Fibroblast of lung (primary cell): ENCODE results near the gene PPP1CC. TPM values are rescaled to one million over a fixed set of nuclear protein-coding genes. Genes with fewer than 3 reads are reported as not detected.

Source experiments
- DNase-seq, 2 donors: peaks; one replicate each; pipeline versions ENCODE4 v3.0.0 to v3.0.0-alpha.2; 2010; ENCODE audit warnings: low read depth in 2 of 2
- H2AFZ ChIP-seq: 2 replicates; pipeline ENCODE4 v1.5.1; 2012; ENCODE audit warnings: low read length, control low read depth, inconsistent platforms
- H3K27ac ChIP-seq: 2 replicates; pipeline ENCODE4 v1.5.1; 2011; ENCODE audit warnings: low read length, control low read depth; ENCODE audit not compliant: insufficient read depth
- H3K27me3 ChIP-seq: 2 replicates; pipeline ENCODE4 v1.5.1; 2011; ENCODE audit warnings: mild to moderate bottlenecking, low read length; ENCODE audit not compliant: control insufficient read depth, insufficient read depth
- H3K36me3 ChIP-seq: 2 replicates; pipeline ENCODE4 v1.5.1; 2011; ENCODE audit warnings: low read length; ENCODE audit not compliant: control insufficient read depth, insufficient read depth
- H3K4me1 ChIP-seq: 2 replicates; pipeline ENCODE4 v1.5.1; 2011; ENCODE audit warnings: low read length; ENCODE audit not compliant: control insufficient read depth, insufficient read depth; ENCODE audit errors: extremely low read depth
- H3K4me2 ChIP-seq: 2 replicates; pipeline ENCODE4 v1.5.1; 2011; ENCODE audit warnings: low read length, control low read depth; ENCODE audit not compliant: insufficient read depth; ENCODE audit errors: extremely low read depth
- H3K4me3 ChIP-seq, 4 experiments: fragments of 200-600 bp in 1 of 4; sonication (generic) in 1 of 4; replicated peaks in 1 of 4; 2 replicates each; pipeline ENCODE4 v1.5.1; 2011 to 2016; ENCODE audit warnings: low read length in 4 of 4, low read depth in 3 of 4, mild to moderate bottlenecking in 3 of 4, control low read depth in 2 of 4, inconsistent platforms in 1 of 4, mixed read lengths in 1 of 4; ENCODE audit not compliant: insufficient read depth in 1 of 4; ENCODE audit errors: control extremely low read depth in 1 of 4
- H3K79me2 ChIP-seq: 2 replicates; pipeline ENCODE4 v1.5.1; 2012; ENCODE audit warnings: mild to moderate bottlenecking, low read length, inconsistent platforms; ENCODE audit not compliant: control insufficient read depth, insufficient read depth
- H3K9ac ChIP-seq: 2 replicates; pipeline ENCODE4 v1.5.1; 2011; ENCODE audit warnings: mild to moderate bottlenecking, low read length, control low read depth; ENCODE audit not compliant: insufficient read depth
- H3K9me3 ChIP-seq: 2 replicates; pipeline ENCODE4 v1.5.1; 2012; ENCODE audit warnings: low read depth, low read length; ENCODE audit not compliant: control insufficient read depth, insufficient read depth
- H4K20me1 ChIP-seq: 2 replicates; pipeline ENCODE4 v1.5.1; 2011; ENCODE audit warnings: low read length; ENCODE audit not compliant: control insufficient read depth, insufficient read depth; ENCODE audit errors: extremely low read depth
- CTCF ChIP-seq, 2 donors: IDR thresholded peaks in 1 of 2; conservative IDR thresholded peaks in 1 of 2; 1 replicate in 1 of 2; 2 replicates in 1 of 2; pipeline ENCODE4 v1.5.1; 2011 to 2012; ENCODE audit warnings: low read length in 2 of 2, control low read depth in 1 of 2, inconsistent platforms in 1 of 2, low read depth in 1 of 2, mild to moderate bottlenecking in 1 of 2
- EZH2 ChIP-seq: IDR thresholded peaks from 2 replicates; pipeline ENCODE4 v1.5.1; 2012; ENCODE audit warnings: low read length, control low read depth, mild to moderate bottlenecking; ENCODE audit errors: missing control alignments
- polyA plus RNA-seq, 2 donors: library from polyadenylated mRNA; depleted of rRNA in 1 of 2; stranded (reverse) in 1 of 2; unstranded in 1 of 2; fragments of >200 nt; gene quantifications; 2 replicates each; pipeline ENCODE4 v1.2.1, GENCODE V29; 2011 to 2012; ENCODE audit warnings: missing spikeins in 1 of 2
- total RNA-seq: library from RNA; depleted of rRNA; stranded (reverse); fragments of >200 nt; gene quantifications from 2 replicates; pipeline ENCODE4 v1.2.1, GENCODE V29; 2014

PPP1CC gene
- total and polyA plus RNA-seq, 2 donors (not counting 1 experiment from before 2014, with no cell fraction given): 110 to 112 TPM

- Histone ChIP-seq H3K27me3 (no peaks in the 10 kb centered on the region), H4K20me1 (no peaks in the 10 kb centered on the region), H3K79me2 (peaks cover 83% of the 10 kb centered on the region), H3K9me3 (no peaks in the 10 kb centered on the region), H3K9ac (no peak overlapping the region), H3K4me2 (no peak overlapping the region), H3K36me3 (peaks cover 8% of the 10 kb centered on the region), H3K4me1 (no peaks in the 10 kb centered on the region), H2AFZ (no peak overlapping the region), H3K4me3 (no peak overlapping the region), H3K27ac (no peak overlapping the region)
- no peak for TF ChIP-seq CTCF (conservative IDR thresholded peaks at IDR 0.05 in 1 of 2, IDR thresholded peaks at IDR 0.05 in 1 of 2; ENCODE audit: low read depth in 1 of 2, low read length in 2 of 2)
- TF ChIP-seq EZH2: no peak
- DNase-seq: no peak
These were observed 11.2 kb downstream of the PPP1CC start for GRCh38 chr12:110731479-110731878.

DNA sequence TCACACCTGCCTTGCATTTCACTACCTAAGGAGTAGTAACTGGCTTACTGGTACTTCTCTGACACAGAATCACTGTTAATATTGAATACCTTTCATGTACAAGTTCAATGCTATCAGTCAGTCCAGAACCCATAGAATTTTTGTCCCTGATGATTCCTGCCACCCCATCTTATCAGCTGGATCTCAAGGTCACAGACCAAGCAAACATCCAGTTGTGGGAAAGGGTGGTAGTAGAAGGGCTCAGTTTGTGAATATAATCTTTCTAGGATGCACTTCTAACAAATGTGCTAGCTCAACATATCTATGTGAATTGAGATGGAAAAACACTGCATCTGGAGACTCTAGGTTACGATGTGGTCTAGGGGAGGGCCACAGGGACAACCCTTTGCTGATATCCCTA lies 14.1 kb downstream of the PPP1CC start:
- no peak for TF ChIP-seq EZH2
- TF ChIP-seq CTCF (conservative IDR thresholded peaks at IDR 0.05 in 1 of 2, IDR thresholded peaks at IDR 0.05 in 1 of 2; ENCODE audit: low read depth in 1 of 2, low read length in 2 of 2): no peak
- H2AFZ ChIP-seq: no peak overlapping the region

DNA sequence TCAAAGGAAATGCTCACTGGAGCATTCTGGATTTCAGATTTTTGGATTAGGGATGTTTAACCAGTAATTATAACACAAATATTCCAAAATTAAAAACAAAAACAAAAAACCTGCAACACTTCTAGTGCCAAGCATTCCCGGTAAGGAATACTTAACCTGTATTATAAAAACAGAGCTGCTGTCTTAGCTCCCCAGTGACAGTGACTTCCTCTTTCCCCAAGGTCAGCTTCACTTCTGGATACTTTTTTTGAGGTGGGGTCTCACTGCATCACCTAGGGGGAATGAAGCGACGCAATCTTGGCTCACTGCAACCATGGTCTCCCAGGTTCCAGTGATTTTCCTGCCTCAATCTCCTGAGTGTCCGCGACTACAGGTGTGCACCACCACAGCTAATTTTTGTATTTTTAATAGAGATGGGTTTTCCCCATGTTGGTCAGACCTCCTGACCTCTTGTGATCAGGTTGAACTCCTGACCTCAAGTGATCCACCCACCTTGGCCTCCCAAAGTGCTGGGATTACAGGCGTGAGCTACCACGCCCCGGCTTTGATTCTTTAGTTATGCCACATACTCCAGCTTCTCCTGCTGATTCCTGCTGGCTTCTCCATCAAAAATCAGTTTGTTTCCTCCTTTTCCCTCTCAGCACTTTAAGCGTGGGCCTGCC lies 15.9 kb downstream of the PPP1CC start:
- no peaks in the 10 kb centered on the region for H3K27me3 ChIP-seq
- H3K9ac ChIP-seq: no peak overlapping the region
- no peak for DNase-seq
- TF ChIP-seq EZH2 (no peak), CTCF (conservative IDR thresholded peaks at IDR 0.05 in 1 of 2, IDR thresholded peaks at IDR 0.05 in 1 of 2; ENCODE audit: low read depth in 1 of 2, low read length in 2 of 2) (no peak)
- H3K4me3 ChIP-seq: no peak overlapping the region
- H3K4me2 ChIP-seq: no peak overlapping the region
- H3K27ac ChIP-seq: no peak overlapping the region
- peaks cover 12% of the 10 kb centered on the region for H3K36me3 ChIP-seq
- H4K20me1 ChIP-seq: no peaks in the 10 kb centered on the region
- no peaks in the 10 kb centered on the region for H3K9me3 ChIP-seq
- H3K79me2 ChIP-seq: peaks cover 50% of the 10 kb centered on the region
- H3K4me1 ChIP-seq: no peaks in the 10 kb centered on the region
- H2AFZ ChIP-seq: no peak overlapping the region

More for the DNA sequence above, 14.1 kb downstream of the PPP1CC start:
- H3K79me2 ChIP-seq: peaks cover 68% of the 10 kb centered on the region
- H3K36me3 ChIP-seq: peaks cover 10% of the 10 kb centered on the region
- no peak overlapping the region for H3K4me2 ChIP-seq
- no peaks in the 10 kb centered on the region for H3K9me3 ChIP-seq
- H3K4me1 ChIP-seq: no peaks in the 10 kb centered on the region
- H4K20me1 ChIP-seq: no peaks in the 10 kb centered on the region
- no peaks in the 10 kb centered on the region for H3K27me3 ChIP-seq
- no peak overlapping the region for H3K27ac ChIP-seq
- H3K4me3 ChIP-seq: no peak overlapping the region
- DNase-seq: no peak
- no peak overlapping the region for H3K9ac ChIP-seq
